HG03045 (cell line): ENCODE results near the gene CSH1.
"Not testable (repeated sequence)": the region's sequence is repeated elsewhere in the genome, so short reads cannot be mapped to it uniquely, and the experiment has no call there.

Source experiments
- ATAC-seq: cut with Tn5 transposase; IDR thresholded peaks from one replicate; pipeline ENCODE4 v1.9.1; 2021; ENCODE audit warnings: mild to moderate bottlenecking, moderate library complexity; ENCODE audit not compliant: unreplicated experiment

CSH1 gene

GRCh38 chr17:63871646-63872365, 24.6 kb downstream of the CSH1 start:
- ATAC-seq, result not testable (repeated sequence)

GRCh38 chr17:63870292-63870665, 26.1 kb downstream of the CSH1 start:
- ATAC-seq, result not testable (repeated sequence)

GRCh38 chr17:63869491-63870291, 26.7 kb downstream of the CSH1 start:
- ATAC-seq, result not testable (repeated sequence)

DNA sequence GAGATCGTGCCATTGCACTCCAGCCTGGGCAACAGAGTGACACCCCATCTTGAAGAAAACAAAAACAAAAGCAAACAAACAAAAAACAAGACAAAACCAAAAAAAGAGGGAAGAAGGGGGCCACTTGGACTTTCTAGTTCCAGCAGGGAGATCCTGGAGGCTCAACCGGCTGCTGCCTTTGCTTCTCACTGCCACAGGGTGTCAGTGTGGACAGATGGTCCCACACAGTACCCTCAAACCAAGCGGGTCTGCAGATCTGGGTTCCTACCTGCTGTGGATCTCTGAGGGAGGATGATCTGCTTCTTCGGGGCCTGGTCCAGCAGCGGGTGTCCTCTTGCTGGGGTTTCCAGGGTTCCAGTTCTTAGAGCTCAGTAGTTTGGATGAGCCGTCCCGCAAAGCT, 29.7 kb downstream of the CSH1 start:
- ATAC-seq, result not testable (repeated sequence)

DNA sequence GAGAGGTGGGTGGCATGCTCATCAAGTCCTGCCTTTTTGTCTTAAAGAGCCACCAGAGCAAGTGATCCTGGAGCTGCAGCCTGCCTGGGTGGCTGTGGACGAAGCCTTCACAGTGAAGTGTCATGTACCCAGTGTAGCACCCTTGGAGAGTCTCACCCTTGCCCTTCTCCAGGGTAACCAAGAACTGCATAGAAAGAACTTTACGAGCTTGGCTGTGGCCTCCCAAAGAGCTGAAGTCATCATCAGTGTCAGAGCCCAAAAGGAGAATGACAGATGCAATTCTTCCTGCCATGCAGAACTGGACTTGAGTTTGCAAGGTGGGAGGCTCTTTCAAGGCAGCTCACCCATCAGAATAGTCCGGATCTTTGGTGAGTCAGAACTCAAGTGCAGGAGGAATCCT, 37.1 kb downstream of the CSH1 start:
- ATAC-seq, result no peak

- not testable (repeated sequence) for ATAC-seq
Measured at GRCh38 chr17:63856425-63856824, 39.9 kb downstream of the CSH1 start.

DNA sequence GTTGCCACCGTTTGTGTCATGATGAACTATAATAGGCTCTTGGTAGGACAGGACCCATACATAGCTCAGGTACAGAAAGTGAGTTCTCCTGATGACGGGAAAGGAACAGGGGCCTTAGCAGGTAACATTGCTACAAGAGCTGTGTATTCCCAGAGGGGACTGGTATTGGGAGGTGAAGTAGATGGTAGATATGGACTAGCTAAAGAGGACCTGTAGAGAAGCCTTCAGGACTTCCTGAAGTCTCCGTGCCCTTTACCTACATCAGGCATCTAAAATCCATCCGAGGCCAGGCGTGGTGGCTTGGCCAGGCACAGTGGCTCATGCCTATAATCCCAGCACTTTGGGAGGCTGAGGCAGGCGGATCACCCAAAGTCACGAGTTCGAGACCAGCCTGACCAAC, 41.2 kb downstream of the CSH1 start:
- ATAC-seq, result no peak

DNA sequence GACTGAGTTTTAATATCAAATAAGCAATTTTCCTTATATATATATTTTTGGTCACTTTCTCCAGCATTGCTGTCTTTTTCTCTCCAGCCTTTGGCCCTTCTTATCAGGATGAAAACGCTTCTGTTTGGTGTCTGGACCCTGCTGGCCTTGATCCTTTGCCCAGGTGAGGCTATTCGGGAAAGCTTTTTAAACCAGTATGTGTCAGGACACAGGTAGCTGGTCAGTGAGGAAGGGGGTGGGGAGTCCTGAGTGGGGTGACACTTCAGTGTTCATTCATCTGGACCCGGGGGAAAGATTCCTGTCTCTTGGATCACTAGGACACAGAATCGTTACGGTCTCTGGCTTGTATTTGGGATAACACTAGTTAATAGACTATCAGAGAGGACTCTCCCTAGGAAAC, 41.7 kb downstream of the CSH1 start:
- no peak for ATAC-seq

GRCh38 chr17:63853260-63853659, 43.1 kb downstream of the CSH1 start:
- ATAC-seq, result no peak

DNA sequence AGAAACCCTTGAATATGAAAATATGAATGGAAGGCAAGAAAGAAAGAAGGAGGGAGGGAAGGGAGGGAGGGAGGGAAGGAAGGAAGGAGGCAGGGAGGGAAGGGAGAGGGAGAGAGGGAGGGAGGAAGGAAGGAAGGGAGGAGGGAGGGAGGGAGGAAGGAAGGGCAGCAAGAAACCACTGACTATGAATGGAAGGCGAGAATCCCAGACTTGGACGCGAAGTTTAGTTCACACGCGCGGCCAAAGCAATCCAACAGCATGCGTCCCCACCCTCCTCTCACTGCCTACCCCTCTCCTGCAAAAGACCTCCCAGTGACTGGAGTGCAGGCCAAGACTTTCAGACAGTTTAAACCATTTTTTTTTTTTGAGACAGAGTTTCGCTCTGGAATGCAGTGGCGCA, 46.0 kb downstream of the CSH1 start:
- ATAC-seq, result no peak

GRCh38 chr17:63848834-63849689, 47.3 kb downstream of the CSH1 start:
- ATAC-seq, result peak; percentile 60

GRCh38 chr17:63847525-63848249, 48.7 kb downstream of the CSH1 start:
- ATAC-seq, result no peak

GRCh38 chr17:63845509-63845908, 50.9 kb downstream of the CSH1 start:
- ATAC-seq, result no peak
